Brain microvascular endothelial cell (primary cell): ENCODE data around the gene BUD31.
"Not testable (repeated sequence)": the region's sequence is repeated elsewhere in the genome, so short reads cannot be mapped to it uniquely, and the experiment has no call there.

Source experiments
- DNase-seq: peaks from one replicate; pipeline ENCODE4 v3.0.0-alpha.2; 2020
- H3K27ac ChIP-seq: fragments of 250-450 bp; sonication (Bioruptor Pico); 2 replicates; pipeline ENCODE4 v1.5.1; 2020; ENCODE audit warnings: mild to moderate bottlenecking, moderate library complexity
- H3K27me3 ChIP-seq: fragments of 250-450 bp; sonication (Bioruptor Pico); replicated peaks from 2 replicates; pipeline ENCODE4 v1.5.1; 2020; ENCODE audit warnings: mild to moderate bottlenecking
- H3K36me3 ChIP-seq: fragments of 250-450 bp; sonication (Bioruptor Pico); replicated peaks from 2 replicates; pipeline ENCODE4 v1.5.1; 2020; ENCODE audit warnings: mild to moderate bottlenecking
- H3K4me3 ChIP-seq: 2 replicates; pipeline ENCODE4 v1.5.1; 2011; ENCODE audit warnings: low read depth, mild to moderate bottlenecking, control low read depth, low read length, moderate library complexity
- in situ Hi-C: cut with HindIII; loops from 2 replicates; pipeline ENCODE4 v1.10.0; 2017; ENCODE audit warnings: low sequenced_read_pairs, low pct_ligation_motif_present
- TF ChIP-seq, protein P1 (sequence below): IDR thresholded peaks from 2 replicates; pipeline ENCODE4 v1.5.1; 2011; ENCODE audit warnings: low read depth, mild to moderate bottlenecking, moderate library complexity, low read length, control low read depth, inconsistent platforms; ENCODE audit errors: missing control alignments

Gene BUD31

DNA sequence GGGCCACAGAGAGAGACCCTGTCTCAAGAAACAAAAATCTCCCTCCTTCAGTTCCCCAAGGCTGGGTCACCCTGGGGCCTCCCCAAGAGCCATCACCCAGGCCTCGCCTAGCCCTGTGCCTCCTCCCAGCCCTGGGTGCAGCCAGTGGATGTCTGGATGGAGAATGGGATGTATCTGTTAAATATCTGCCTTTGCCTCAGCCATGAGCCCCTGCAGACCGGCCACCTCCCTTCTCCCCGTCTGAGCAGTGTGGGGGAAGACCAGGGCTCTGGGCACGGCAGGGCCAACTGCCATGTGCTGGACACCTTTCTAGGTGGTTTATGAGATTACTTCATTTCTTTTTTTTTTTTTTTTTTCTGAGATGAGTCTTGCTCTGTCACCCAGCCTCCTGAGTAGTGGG, 24.2 kb upstream of the BUD31 start:
- peaks cover 56% of the 10 kb centered on the region for H3K36me3 ChIP-seq
- in situ Hi-C loops, result no loop called here
- no peak overlapping the region for H3K4me3 ChIP-seq
- no peaks in the 10 kb centered on the region for H3K27me3 ChIP-seq
- TF ChIP-seq, protein P1, sequence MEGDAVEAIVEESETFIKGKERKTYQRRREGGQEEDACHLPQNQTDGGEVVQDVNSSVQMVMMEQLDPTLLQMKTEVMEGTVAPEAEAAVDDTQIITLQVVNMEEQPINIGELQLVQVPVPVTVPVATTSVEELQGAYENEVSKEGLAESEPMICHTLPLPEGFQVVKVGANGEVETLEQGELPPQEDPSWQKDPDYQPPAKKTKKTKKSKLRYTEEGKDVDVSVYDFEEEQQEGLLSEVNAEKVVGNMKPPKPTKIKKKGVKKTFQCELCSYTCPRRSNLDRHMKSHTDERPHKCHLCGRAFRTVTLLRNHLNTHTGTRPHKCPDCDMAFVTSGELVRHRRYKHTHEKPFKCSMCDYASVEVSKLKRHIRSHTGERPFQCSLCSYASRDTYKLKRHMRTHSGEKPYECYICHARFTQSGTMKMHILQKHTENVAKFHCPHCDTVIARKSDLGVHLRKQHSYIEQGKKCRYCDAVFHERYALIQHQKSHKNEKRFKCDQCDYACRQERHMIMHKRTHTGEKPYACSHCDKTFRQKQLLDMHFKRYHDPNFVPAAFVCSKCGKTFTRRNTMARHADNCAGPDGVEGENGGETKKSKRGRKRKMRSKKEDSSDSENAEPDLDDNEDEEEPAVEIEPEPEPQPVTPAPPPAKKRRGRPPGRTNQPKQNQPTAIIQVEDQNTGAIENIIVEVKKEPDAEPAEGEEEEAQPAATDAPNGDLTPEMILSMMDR, result no peak
- no peak for DNase-seq
- no peak overlapping the region for H3K27ac ChIP-seq

DNA sequence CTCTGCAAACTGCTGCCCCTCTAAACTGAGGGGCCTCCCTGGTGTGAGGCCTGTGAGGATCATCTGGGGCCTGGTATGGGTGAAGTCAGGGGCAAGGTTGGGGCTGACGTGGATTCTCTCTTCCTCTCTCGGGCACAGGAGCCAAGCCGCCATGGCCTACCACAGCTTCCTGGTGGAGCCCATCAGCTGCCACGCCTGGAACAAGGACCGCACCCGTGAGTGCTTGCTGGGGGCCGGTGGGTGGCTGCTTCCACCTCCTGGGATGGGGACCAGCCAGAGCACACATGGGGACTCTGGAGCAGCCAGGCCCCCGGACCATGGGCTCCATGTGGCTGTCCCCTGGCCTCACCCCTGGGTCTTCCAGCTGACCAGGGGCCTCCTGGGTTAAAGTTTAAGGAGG, 23.2 kb upstream of the BUD31 start:
- H3K27ac ChIP-seq, result no peak overlapping the region
- TF ChIP-seq, protein P1, result no peak
- in situ Hi-C loops, result no loop called here
- H3K4me3 ChIP-seq, result no peak overlapping the region
- peaks cover 63% of the 10 kb centered on the region for H3K36me3 ChIP-seq
- H3K27me3 ChIP-seq, result no peaks in the 10 kb centered on the region
- DNase-seq, result no peak

DNA sequence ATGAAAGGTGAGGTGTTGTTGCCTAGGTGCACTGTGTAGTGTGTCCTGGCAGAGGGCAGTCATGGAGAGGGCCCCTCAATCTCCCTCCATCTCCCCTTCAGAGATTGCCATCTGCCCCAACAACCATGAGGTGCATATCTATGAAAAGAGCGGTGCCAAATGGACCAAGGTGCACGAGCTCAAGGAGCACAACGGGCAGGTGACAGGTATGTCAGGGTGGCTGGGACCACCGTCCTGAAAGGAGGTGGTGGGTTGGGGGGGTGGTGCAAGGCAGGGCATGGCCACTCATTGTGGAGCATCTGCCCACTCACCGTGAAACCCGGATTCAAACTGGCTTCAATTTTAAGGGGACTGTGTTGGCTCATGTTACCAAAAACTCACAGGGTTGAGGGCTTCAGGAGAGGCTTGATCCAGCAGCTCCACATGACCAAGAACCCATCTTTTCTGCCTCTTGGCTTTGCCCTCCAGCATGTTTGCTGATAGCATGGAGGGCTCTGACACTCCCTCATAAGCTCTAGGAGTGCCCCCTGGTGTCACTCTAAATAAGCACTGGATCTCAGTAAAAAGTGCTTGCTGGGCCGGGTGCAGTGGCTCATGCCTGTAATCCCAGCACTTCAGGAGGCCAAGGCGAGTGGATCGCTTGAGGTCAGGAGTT, 22.1 kb upstream of the BUD31 start:
- H3K27ac ChIP-seq, result no peak overlapping the region
- TF ChIP-seq, protein P1, result peak; percentile 54

DNA sequence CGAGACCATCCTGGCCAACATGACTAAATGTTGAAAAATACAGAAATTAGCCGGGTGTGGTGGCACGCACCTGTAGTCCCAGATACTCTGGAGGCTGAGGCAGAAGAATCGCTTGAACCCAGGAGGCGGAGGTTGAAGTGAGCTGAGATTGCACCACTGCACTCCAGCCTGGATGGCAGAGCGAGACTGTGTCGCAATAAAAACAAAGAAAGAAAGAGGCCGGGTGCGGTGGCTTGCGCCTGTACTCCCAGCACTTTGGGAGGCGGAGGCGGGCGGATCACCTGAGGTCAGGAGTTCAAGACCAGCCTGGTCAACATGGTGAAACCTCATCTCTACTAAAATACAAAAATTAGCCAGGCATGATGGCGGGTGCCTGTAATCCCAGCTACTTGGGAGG, 21.5 kb upstream of the BUD31 start:
- in situ Hi-C loops, H3K27ac ChIP-seq: not testable (repeated sequence)
- peaks cover 66% of the 10 kb centered on the region for H3K36me3 ChIP-seq

More for the DNA sequence above, 22.1 kb upstream of the BUD31 start:
- in situ Hi-C loops, result no loop called here
- no peaks in the 10 kb centered on the region for H3K27me3 ChIP-seq
- no peak for DNase-seq
- H3K36me3 ChIP-seq, result peaks cover 63% of the 10 kb centered on the region
- H3K4me3 ChIP-seq, result no peak overlapping the region

DNA sequence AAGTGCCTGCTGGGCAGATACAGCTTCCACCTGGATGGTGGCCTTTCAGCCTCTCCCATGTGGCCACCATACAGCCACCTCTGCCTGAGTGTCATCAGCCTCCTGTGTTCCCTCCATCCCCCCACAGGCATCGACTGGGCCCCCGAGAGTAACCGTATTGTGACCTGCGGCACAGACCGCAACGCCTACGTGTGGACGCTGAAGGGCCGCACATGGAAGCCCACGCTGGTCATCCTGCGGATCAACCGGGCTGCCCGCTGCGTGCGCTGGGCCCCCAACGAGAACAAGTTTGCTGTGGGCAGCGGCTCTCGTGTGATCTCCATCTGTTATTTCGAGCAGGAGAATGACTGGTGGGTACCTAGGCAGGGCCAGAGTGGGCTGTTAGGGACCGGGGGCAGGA, 20.9 kb upstream of the BUD31 start:
- DNase-seq, result no peak
- TF ChIP-seq, protein P1, result no peak
- in situ Hi-C loops, result no loop called here
- Histone ChIP-seq H3K27me3 (no peaks in the 10 kb centered on the region), H3K36me3 (peaks cover 71% of the 10 kb centered on the region), H3K4me3 (no peak overlapping the region), H3K27ac (no peak overlapping the region)

More for the DNA sequence above, 21.5 kb upstream of the BUD31 start:
- not testable (repeated sequence) for DNase-seq, H3K27me3 ChIP-seq, H3K4me3 ChIP-seq

DNA sequence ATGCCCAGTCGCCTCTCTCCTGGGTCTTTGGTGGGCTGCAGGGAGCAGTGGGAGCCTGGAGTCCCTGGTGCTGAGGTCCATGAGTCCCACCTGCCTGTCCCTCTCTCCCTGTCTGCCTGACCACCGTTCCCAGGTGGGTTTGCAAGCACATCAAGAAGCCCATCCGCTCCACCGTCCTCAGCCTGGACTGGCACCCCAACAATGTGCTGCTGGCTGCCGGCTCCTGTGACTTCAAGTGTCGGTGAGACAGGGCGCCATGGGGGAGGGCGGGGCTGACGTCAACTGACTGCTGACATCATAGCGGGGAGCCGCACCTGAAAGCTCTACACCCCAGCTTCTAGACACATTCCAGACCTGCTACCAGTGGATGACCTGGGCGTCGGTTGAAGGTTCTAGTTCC, 19.0 kb upstream of the BUD31 start:
- in situ Hi-C loops, result no loop called here

More for the DNA sequence above, 19.0 kb upstream of the BUD31 start:
- peaks cover 87% of the 10 kb centered on the region for H3K36me3 ChIP-seq
- H3K27me3 ChIP-seq, result no peaks in the 10 kb centered on the region
- no peak overlapping the region for H3K4me3 ChIP-seq
- no peak overlapping the region for H3K27ac ChIP-seq
- TF ChIP-seq, protein P1, result no peak
- DNase-seq, result no peak
